ENCODE results near the gene PLPPR4. TPM values are rescaled to one million over a fixed set of nuclear protein-coding genes. Genes with fewer than 3 reads are reported as not detected.

The PLPPR4 gene
- total RNA-seq, 1 experiment from 2014 or later: not detected

DNA sequence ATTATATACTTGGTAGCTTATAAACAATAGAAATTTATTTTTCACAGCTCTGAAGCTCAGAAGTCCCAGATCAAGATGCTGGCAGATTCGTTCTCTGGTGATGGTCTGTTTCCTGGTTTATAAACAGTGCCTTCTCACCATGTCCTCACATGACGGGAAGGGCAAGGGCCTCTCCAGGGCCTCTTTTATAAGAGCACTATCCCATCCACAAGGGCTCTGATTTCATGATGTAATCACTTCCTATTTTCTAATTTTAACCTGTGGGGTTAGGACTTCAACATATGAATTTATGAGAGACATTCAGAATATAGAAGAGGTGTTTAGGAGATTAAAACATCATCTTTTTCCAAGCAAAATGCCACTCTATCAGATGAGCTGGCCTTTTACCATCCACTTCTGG, 32.1 kb upstream of the PLPPR4 start:
- CTCF ChIA-PET: no interaction called here
- no peak overlapping the region for H3K4me2 ChIP-seq

DNA sequence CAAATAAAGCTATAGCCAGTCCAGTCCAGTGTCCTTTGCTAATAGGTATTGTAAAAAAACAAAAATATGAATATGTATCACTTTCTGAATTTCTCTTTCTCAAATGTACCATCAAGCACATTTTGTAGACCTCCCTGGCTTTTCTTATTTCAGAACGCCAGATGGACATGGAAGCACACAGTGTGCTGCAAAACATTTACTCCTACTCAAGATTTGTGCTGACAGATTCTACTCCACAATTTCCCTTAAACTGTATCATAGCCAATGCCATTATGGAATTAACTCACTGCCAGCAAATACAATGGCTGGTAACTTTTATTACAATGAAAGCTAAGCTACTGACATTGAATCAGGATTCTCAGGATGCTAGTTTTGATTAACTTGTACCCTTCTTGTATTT, 30.8 kb upstream of the PLPPR4 start:
- Histone ChIP-seq H3K36me3 (ENCODE audit: low read depth) (no peaks in the 10 kb centered on the region), H3K4me2 (no peak overlapping the region), H2AFZ (no peak overlapping the region), H3K4me1 (replicated peaks; ENCODE audit: insufficient read depth) (no peaks in the 10 kb centered on the region), H3K4me3 (no peak overlapping the region), H3K79me2 (ENCODE audit: low read depth) (no peaks in the 10 kb centered on the region), H3K27me3 (ENCODE audit: insufficient read depth, low read depth) (no peaks in the 10 kb centered on the region), H3K9me2 (ENCODE audit: insufficient read depth) (no peaks in the 10 kb centered on the region), H4K20me1 (ENCODE audit: insufficient read depth) (no peaks in the 10 kb centered on the region), H3F3A (ENCODE audit: insufficient read depth, low read depth) (no peaks in the 10 kb centered on the region), H3K9me3 (ENCODE audit: insufficient read depth, low read depth) (no peaks in the 10 kb centered on the region), H3K27ac (no peak overlapping the region)
- TF ChIP-seq, protein P1, sequence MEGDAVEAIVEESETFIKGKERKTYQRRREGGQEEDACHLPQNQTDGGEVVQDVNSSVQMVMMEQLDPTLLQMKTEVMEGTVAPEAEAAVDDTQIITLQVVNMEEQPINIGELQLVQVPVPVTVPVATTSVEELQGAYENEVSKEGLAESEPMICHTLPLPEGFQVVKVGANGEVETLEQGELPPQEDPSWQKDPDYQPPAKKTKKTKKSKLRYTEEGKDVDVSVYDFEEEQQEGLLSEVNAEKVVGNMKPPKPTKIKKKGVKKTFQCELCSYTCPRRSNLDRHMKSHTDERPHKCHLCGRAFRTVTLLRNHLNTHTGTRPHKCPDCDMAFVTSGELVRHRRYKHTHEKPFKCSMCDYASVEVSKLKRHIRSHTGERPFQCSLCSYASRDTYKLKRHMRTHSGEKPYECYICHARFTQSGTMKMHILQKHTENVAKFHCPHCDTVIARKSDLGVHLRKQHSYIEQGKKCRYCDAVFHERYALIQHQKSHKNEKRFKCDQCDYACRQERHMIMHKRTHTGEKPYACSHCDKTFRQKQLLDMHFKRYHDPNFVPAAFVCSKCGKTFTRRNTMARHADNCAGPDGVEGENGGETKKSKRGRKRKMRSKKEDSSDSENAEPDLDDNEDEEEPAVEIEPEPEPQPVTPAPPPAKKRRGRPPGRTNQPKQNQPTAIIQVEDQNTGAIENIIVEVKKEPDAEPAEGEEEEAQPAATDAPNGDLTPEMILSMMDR (conservative IDR thresholded peaks at IDR 0.05): no peak
- TF ChIP-seq EZH2 (IDR thresholded peaks at IDR 0.05; ENCODE audit: low read depth): no peak
- POLR2A ChIA-PET (ENCODE audit: unreplicated experiment): no interaction called here
- BruUV-seq (replicated peaks): no TSS peak
- intact Hi-C loops (cut with micrococcal nuclease; ENCODE audit: unreplicated experiment): no loop called here
- DNase-seq: no peak
- CTCF ChIA-PET: no interaction called here

More for the DNA sequence above, 32.1 kb upstream of the PLPPR4 start:
- no peak for DNase-seq
- BruUV-seq (replicated peaks): no TSS peak
- Histone ChIP-seq H2AFZ (no peak overlapping the region), H3K27ac (no peak overlapping the region), H3K9me2 (ENCODE audit: insufficient read depth) (no peaks in the 10 kb centered on the region), H3K36me3 (ENCODE audit: low read depth) (no peaks in the 10 kb centered on the region), H3K4me1 (replicated peaks; ENCODE audit: insufficient read depth) (no peaks in the 10 kb centered on the region), H4K20me1 (ENCODE audit: insufficient read depth) (no peaks in the 10 kb centered on the region), H3K27me3 (ENCODE audit: insufficient read depth, low read depth) (no peaks in the 10 kb centered on the region), H3F3A (ENCODE audit: insufficient read depth, low read depth) (no peaks in the 10 kb centered on the region), H3K79me2 (ENCODE audit: low read depth) (no peaks in the 10 kb centered on the region), H3K9me3 (ENCODE audit: insufficient read depth, low read depth) (no peaks in the 10 kb centered on the region), H3K4me3 (no peak overlapping the region)
- intact Hi-C loops (cut with micrococcal nuclease; ENCODE audit: unreplicated experiment): no loop called here
- POLR2A ChIA-PET (ENCODE audit: unreplicated experiment): no interaction called here
- TF ChIP-seq, protein P1 (conservative IDR thresholded peaks at IDR 0.05): no peak
- TF ChIP-seq EZH2 (IDR thresholded peaks at IDR 0.05; ENCODE audit: low read depth): no peak

DNA sequence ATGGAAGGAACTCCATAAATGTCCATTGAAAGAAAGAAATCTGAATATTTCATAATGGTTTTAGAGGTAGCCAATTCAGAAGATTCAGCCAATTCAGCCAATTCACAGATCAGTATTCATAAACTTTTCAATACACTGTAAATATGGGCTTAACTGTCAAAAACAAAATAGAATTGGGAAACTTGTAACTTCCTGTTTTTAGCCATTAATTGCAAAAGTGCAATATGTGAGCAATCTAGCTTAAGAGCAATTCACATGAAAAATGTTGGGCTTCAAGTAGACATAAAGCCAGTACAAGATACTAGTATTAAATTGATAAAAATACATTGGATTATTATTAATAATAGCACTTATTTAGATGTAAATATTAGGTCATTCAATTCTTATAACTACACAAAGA, 27.5 kb upstream of the PLPPR4 start:
- Histone ChIP-seq H3K4me3 (no peak overlapping the region), H3K79me2 (ENCODE audit: low read depth) (no peaks in the 10 kb centered on the region), H3K4me2 (no peak overlapping the region), H3K9me2 (ENCODE audit: insufficient read depth) (no peaks in the 10 kb centered on the region), H3K36me3 (ENCODE audit: low read depth) (no peaks in the 10 kb centered on the region), H3K9me3 (ENCODE audit: insufficient read depth, low read depth) (no peaks in the 10 kb centered on the region), H3F3A (ENCODE audit: insufficient read depth, low read depth) (no peaks in the 10 kb centered on the region), H4K20me1 (ENCODE audit: insufficient read depth) (no peaks in the 10 kb centered on the region), H3K4me1 (replicated peaks; ENCODE audit: insufficient read depth) (no peaks in the 10 kb centered on the region), H3K27ac (no peak overlapping the region), H2AFZ (no peak overlapping the region), H3K27me3 (ENCODE audit: insufficient read depth, low read depth) (no peaks in the 10 kb centered on the region)
- TF ChIP-seq, protein P1 (conservative IDR thresholded peaks at IDR 0.05): no peak
- TF ChIP-seq EZH2 (IDR thresholded peaks at IDR 0.05; ENCODE audit: low read depth): no peak
- BruUV-seq (replicated peaks): no TSS peak
- intact Hi-C loops (cut with micrococcal nuclease; ENCODE audit: unreplicated experiment): no loop called here
- ChIA-PET POLR2A (ENCODE audit: unreplicated experiment) (no interaction called here), CTCF (no interaction called here)
- DNase-seq: no peak
